Measurements from ENCODE around the gene TKFC. TPM values are rescaled to one million over a fixed set of nuclear protein-coding genes. Genes with fewer than 3 reads are reported as not detected.

TKFC gene
- total RNA-seq, 1 donor from 2014 or later: 72.6 TPM

- no peak overlapping the region for H3K27ac Mint-ChIP-seq
- H3K4me1 Mint-ChIP-seq (ENCODE audit: unreplicated experiment): peaks cover under 1% of the 10 kb centered on the region
- no peaks in the 10 kb centered on the region for H3K36me3 Mint-ChIP-seq
- no peaks in the 10 kb centered on the region for H3K9me3 Mint-ChIP-seq
- no peak for TF ChIP-seq CTCF (conservative IDR thresholded peaks at IDR 0.05)
- no peaks in the 10 kb centered on the region for H3K27me3 Mint-ChIP-seq
- no peak for DNase-seq (ENCODE audit: extremely low spot score, unreplicated experiment)
- H3K4me3 Mint-ChIP-seq: no peak overlapping the region
Observed at GRCh38 chr11:61342207-61342803, 9.3 kb downstream of the TKFC start.

GRCh38 chr11:61343792-61344745 lies 11.0 kb downstream of the TKFC start:
- Mint-ChIP-seq H3K4me3 (no peak overlapping the region), H3K9me3 (no peaks in the 10 kb centered on the region), H3K4me1 (ENCODE audit: unreplicated experiment) (no peaks in the 10 kb centered on the region), H3K27me3 (no peaks in the 10 kb centered on the region), H3K27ac (peak overlapping the region; percentile 43), H3K36me3 (no peaks in the 10 kb centered on the region)
- no peak for DNase-seq (ENCODE audit: extremely low spot score, unreplicated experiment)
- TF ChIP-seq CTCF (conservative IDR thresholded peaks at IDR 0.05): no peak

GRCh38 chr11:61345170-61345610 lies 12.2 kb downstream of the TKFC start:
- Mint-ChIP-seq H3K9me3 (no peaks in the 10 kb centered on the region), H3K4me3 (no peak overlapping the region), H3K36me3 (no peaks in the 10 kb centered on the region), H3K27me3 (no peaks in the 10 kb centered on the region), H3K27ac (no peak overlapping the region), H3K4me1 (ENCODE audit: unreplicated experiment) (no peaks in the 10 kb centered on the region)
- no peak for TF ChIP-seq CTCF (conservative IDR thresholded peaks at IDR 0.05)
- no peak for DNase-seq (ENCODE audit: extremely low spot score, unreplicated experiment)

- Mint-ChIP-seq H3K27ac (peak overlapping the region; percentile 17), H3K4me1 (ENCODE audit: unreplicated experiment) (no peaks in the 10 kb centered on the region), H3K27me3 (no peaks in the 10 kb centered on the region), H3K9me3 (no peaks in the 10 kb centered on the region), H3K4me3 (no peak overlapping the region), H3K36me3 (no peaks in the 10 kb centered on the region)
- no peak for DNase-seq (ENCODE audit: extremely low spot score, unreplicated experiment)
- no peak for TF ChIP-seq CTCF (conservative IDR thresholded peaks at IDR 0.05)
Observed at GRCh38 chr11:61345954-61346843, 13.2 kb downstream of the TKFC start.

DNA sequence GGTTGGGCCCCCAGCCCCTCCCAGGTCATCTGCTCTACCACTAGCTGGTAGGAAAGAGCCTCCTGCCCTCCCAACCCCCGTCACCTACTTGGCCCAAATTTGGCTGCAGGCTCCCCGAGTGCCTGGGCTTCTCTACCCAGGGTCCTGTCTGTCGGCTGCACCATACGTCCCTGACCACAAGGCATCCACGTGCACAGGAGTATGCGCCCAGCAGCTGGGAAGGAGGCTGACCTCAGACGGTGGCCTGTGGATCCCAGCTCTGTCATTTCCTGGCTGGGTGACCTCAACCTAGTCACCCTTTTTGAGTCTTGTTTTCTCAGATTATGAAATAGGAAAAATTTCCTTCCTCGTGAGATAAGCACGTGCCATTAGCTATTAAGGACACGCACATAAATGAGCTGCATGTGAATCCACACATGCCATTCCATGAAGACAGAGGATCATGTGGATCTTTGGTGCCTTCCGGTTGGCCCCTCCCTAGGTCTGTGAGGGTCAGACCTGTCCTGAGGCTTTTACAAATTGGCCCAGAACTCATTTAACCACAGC lies 15.0 kb downstream of the TKFC start:
- Mint-ChIP-seq H3K4me3 (no peak overlapping the region), H3K27ac (no peak overlapping the region), H3K36me3 (peaks cover 3% of the 10 kb centered on the region)

More for the DNA sequence above, 15.0 kb downstream of the TKFC start:
- H3K9me3 Mint-ChIP-seq: no peaks in the 10 kb centered on the region
- no peak for DNase-seq (ENCODE audit: extremely low spot score, unreplicated experiment)
- H3K27me3 Mint-ChIP-seq: no peaks in the 10 kb centered on the region
- TF ChIP-seq CTCF (conservative IDR thresholded peaks at IDR 0.05): no peak
- no peaks in the 10 kb centered on the region for H3K4me1 Mint-ChIP-seq (ENCODE audit: unreplicated experiment)

Measured in type B pancreatic cell (in vitro differentiated cells).